ENCODE measurements around the gene MBD5. TPM values are rescaled to one million over a fixed set of nuclear protein-coding genes. Genes with fewer than 3 reads are reported as not detected.

Gene MBD5
- total and polyA plus RNA-seq, 2 of the 4 experiments (the other 2 are of a cell fraction): 9.8 to 14.2 TPM

DNA sequence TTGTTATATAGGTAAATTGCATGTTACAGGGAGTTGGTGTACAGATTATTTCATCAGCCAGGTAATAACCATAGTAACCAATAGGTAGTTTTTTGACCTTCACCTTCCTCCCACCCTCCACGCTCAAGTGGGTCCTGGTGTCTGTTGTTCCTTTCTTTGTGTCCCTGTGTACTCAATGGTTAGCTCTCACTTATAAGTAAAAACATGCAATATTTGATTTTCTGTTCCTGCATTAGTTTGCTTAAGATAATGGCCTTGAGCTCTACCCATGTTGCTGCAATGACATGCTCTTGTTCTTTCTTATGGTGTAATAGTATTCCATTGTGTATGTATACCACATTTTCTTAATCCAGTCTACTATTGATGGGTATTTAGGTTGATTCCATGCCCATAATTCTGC is 390.0 kb downstream of the MBD5 start:
- intact Hi-C loops (cut with micrococcal nuclease) (no loop called here), dilution Hi-C loops (cut with HindIII; ENCODE audit: low sequenced_read_pairs, unreplicated experiment) (no loop called here)
- no peak for DNase-seq

More for the DNA sequence above, 390.0 kb downstream of the MBD5 start:
- no CpG with 5 or more reads among the region's 1 CpG for WGBS, 2 experiments (ENCODE audit: extremely low coverage in 2 of 2, insufficient read length in 1 of 2)
- H3K36me3 ChIP-seq (ENCODE audit: control insufficient read depth, insufficient read depth, low read length): no peaks in the 10 kb centered on the region
- H3K56ac ChIP-seq (ENCODE audit: extremely low read depth, insufficient read depth, low read length): no peak overlapping the region
- H2AFZ ChIP-seq (replicated peaks; ENCODE audit: low read length, poor library complexity): no peak overlapping the region
- no peak overlapping the region for H4K5ac ChIP-seq (ENCODE audit: low read depth, low read length)
- H4K91ac ChIP-seq (ENCODE audit: insufficient read depth, low read depth, low read length): no peak overlapping the region
- in situ Hi-C loops (cut with MboI; ENCODE audit: low sequenced_read_pairs): no loop called here
- no peak for ATAC-seq (ENCODE audit: low read depth)
- no peak overlapping the region for H4K8ac ChIP-seq (ENCODE audit: low read depth in 2 of 2, low read length in 2 of 2)
- no peak overlapping the region for H2AK5ac ChIP-seq (ENCODE audit: low read depth, low read length)
- 0 out of 2 replicates have a peak, but pooled peaks cover 2% of the 10 kb centered on the region for H3K4me1 ChIP-seq (ENCODE audit: control insufficient read depth, insufficient read depth, low read length)
- peaks cover 0 to 3% of the 10 kb centered on the region in 2 experiments; a peak in 2 of 4 replicates for H3K79me1 ChIP-seq (ENCODE audit: low read depth in 1 of 2, low read length in 2 of 2)
- no peak overlapping the region for H3K4me2 ChIP-seq (ENCODE audit: low read depth, low read length)
- H2AK9ac ChIP-seq (replicated peaks; ENCODE audit: low read depth, low read length, poor library complexity): no peak overlapping the region
- H3K9me1 ChIP-seq (ENCODE audit: insufficient read depth, low read length): no peaks in the 10 kb centered on the region
- H3K23ac ChIP-seq (ENCODE audit: low read depth, low read length): no peak overlapping the region
- H3K18ac ChIP-seq (ENCODE audit: low read depth, low read length): no peak overlapping the region
- no peak overlapping the region for H3K14ac ChIP-seq (replicated peaks; ENCODE audit: low read depth, low read length)
- no peak overlapping the region for H2BK15ac ChIP-seq (ENCODE audit: low read depth, low read length)
- H2BK120ac ChIP-seq (ENCODE audit: low read depth, low read length): no peak overlapping the region
- H3K9ac ChIP-seq (ENCODE audit: low read depth, low read length): no peak overlapping the region
- H2BK20ac ChIP-seq (ENCODE audit: low read depth, low read length): no peak overlapping the region
- no peak for TF ChIP-seq POLR2A (IDR thresholded peaks at IDR 0.05; ENCODE audit: low read depth, low read length)
- TF ChIP-seq FOS (IDR thresholded peaks at IDR 0.05; ENCODE audit: low read depth, low read length): no peak
- TF ChIP-seq, protein P1, sequence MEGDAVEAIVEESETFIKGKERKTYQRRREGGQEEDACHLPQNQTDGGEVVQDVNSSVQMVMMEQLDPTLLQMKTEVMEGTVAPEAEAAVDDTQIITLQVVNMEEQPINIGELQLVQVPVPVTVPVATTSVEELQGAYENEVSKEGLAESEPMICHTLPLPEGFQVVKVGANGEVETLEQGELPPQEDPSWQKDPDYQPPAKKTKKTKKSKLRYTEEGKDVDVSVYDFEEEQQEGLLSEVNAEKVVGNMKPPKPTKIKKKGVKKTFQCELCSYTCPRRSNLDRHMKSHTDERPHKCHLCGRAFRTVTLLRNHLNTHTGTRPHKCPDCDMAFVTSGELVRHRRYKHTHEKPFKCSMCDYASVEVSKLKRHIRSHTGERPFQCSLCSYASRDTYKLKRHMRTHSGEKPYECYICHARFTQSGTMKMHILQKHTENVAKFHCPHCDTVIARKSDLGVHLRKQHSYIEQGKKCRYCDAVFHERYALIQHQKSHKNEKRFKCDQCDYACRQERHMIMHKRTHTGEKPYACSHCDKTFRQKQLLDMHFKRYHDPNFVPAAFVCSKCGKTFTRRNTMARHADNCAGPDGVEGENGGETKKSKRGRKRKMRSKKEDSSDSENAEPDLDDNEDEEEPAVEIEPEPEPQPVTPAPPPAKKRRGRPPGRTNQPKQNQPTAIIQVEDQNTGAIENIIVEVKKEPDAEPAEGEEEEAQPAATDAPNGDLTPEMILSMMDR (conservative IDR thresholded peaks at IDR 0.05; ENCODE audit: low read depth, low read length): no peak
- TF ChIP-seq RFX5 (IDR thresholded peaks at IDR 0.05; ENCODE audit: low read depth, low read length): no peak
- no peak for TF ChIP-seq MXI1 (IDR thresholded peaks at IDR 0.05; ENCODE audit: borderline replicate concordance, low read depth, low read length)
- TF ChIP-seq RCOR1 (IDR thresholded peaks at IDR 0.05; ENCODE audit: insufficient replicate concordance, low read length): no peak
- no peak for TF ChIP-seq CHD1 (IDR thresholded peaks at IDR 0.05; ENCODE audit: low read depth, low read length)
- ChIA-PET CTCF (no interaction called here), POLR2A (ENCODE audit: unreplicated experiment) (no interaction called here)
- no peaks in the 10 kb centered on the region for H3K27me3 ChIP-seq (ENCODE audit: control insufficient read depth, insufficient read depth, low read length)
- H3K4me3 ChIP-seq (ENCODE audit: insufficient read depth, low read depth, low read length): no peak overlapping the region
- no peak overlapping the region for H3K27ac ChIP-seq (ENCODE audit: insufficient read depth, low read length)
- H4K20me1 ChIP-seq (ENCODE audit: insufficient read depth, low read length): no peaks in the 10 kb centered on the region
- H3K9me3 ChIP-seq (ENCODE audit: control insufficient read depth, insufficient read depth, low read length): peaks cover 5% of the 10 kb centered on the region; the same call in 1 of the 2 replicates
- H2BK5ac ChIP-seq (ENCODE audit: low read depth, low read length, poor library complexity, severe bottlenecking): no peak overlapping the region
- BruUV-seq (replicated peaks): no TSS peak
- no peak overlapping the region for H3K4ac ChIP-seq (ENCODE audit: low read depth, low read length)

Data from IMR-90 (cell line).